HG02588 (cell line): ENCODE measurements around the gene MCCC2.
"Not testable (repeated sequence)": the region's sequence is repeated elsewhere in the genome, so short reads cannot be mapped to it uniquely, and the experiment has no call there.

Source experiments
- ATAC-seq: cut with Tn5 transposase; IDR thresholded peaks from one replicate; pipeline ENCODE4 v1.9.1; 2021; ENCODE audit warnings: mild to moderate bottlenecking, moderate library complexity; ENCODE audit not compliant: unreplicated experiment

MCCC2 gene

DNA sequence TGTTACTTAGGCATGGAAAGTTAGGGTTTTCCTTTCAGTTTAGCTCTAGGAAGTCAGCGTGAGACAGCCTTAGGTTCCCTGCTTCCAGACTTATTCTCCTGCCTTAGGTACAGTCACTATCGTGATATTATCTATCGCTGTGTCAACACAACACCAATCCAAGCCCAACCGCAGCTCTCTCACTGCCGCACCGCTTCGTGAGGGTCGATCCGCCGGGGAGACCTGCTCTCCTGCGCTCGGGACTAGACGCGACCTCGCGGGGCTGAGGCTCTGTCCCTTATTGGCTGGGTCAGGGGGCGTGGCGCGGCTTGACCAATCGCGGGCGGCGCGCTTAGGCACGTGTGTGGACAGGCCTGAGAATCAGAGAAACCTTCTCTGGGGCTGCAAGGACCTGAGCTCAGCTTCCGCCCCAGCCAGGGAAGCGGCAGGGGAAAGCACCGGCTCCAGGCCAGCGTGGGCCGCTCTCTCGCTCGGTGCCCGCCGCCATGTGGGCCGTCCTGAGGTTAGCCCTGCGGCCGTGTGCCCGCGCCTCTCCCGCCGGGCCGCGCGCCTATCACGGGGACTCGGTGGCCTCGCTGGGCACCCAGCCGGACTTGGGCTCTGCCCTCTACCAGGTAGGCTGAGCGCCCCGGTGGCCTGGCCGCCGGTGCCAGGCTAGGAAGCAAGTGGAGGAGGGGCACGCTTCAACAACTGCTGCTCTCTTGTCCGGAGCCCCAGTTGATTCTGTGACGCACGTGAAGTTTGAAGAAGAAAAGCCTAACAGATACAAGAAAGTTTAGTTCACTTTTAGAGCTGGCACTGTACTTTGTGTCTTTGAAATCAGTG lies at the start of gene MCCC2:
TSS of gene MCCC2 (plus strand) at position 400 of the 825 bp plus-strand sequence. CDS start at position 486, 86 bp downstream.
- ATAC-seq, result peak; percentile 98

GRCh38 chr5:71537687-71538086 lies 49.5 kb upstream of the MCCC2 start:
- no peak for ATAC-seq

GRCh38 chr5:71550885-71551284 lies 36.3 kb upstream of the MCCC2 start:
- not testable (repeated sequence) for ATAC-seq

GRCh38 chr5:71551582-71551981 lies 35.6 kb upstream of the MCCC2 start:
- ATAC-seq, result not testable (repeated sequence)

GRCh38 chr5:71552026-71552749 lies 35.0 kb upstream of the MCCC2 start:
- ATAC-seq, result not testable (repeated sequence)

GRCh38 chr5:71563161-71563560 lies 24.0 kb upstream of the MCCC2 start:
- no peak for ATAC-seq

- ATAC-seq, result no peak
Measured at GRCh38 chr5:71564895-71565294, 22.2 kb upstream of the MCCC2 start.

GRCh38 chr5:71569748-71570509 lies 17.2 kb upstream of the MCCC2 start:
- ATAC-seq, result no peak

GRCh38 chr5:71571811-71572210 lies 15.3 kb upstream of the MCCC2 start:
- not testable (repeated sequence) for ATAC-seq

- ATAC-seq, result no peak
Measured at GRCh38 chr5:71573591-71573990, 13.5 kb upstream of the MCCC2 start.

DNA sequence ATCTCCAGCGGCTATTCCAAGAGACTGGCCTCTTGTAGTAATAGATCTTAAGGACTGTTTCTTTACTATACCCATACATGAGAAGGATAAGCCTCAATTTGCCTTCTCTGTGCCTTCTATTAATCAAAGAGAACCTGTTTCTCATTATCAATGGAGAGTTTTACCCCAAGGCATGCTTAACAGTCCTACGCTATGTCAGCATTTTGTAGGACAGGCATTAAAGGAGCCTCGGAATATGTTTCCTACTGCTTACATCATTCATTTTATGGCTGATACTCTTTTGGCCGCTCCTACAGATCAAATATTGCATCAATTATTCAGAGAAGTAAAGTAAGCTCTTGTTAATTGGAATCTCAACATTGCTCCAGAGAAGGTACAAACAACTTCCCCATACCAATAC lies 11.6 kb upstream of the MCCC2 start:
- ATAC-seq, result not testable (repeated sequence)

DNA sequence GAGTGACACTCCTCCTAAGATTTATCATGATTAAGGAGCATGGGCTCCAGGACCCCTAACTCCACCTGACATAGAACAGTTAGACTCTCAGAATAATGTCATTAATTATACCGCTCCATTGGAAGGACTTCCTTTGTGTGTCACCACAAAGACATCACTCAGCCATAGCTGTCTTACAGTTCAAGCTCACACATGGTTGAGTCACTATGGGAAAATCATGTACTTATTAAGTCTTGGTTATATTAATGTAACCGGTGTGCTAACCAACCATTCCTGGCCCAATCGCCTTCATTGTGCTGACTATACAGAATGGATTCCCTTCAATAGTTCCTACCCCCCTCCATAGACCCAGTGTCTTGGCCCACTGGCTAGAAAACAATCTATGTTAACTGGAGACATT lies 10.9 kb upstream of the MCCC2 start:
- no peak for ATAC-seq

DNA sequence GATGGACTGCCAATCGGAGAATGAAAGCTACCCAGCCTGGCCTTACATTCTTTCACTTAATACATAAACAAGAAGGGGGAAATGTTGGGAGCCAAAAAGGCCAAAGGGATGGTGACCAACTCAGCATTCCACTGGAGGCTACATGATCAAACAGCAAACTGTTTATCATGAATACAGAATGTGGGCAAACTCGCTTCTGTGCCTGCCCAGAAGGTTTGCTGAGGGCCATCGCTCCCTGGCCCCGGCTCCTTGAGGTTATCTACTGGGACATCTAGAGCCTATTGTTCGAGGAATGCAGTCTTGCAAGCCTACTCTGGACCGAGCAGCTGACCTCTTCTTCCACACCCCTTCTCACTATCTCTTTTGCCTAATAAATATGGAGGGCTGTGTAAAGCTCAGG lies 9.3 kb upstream of the MCCC2 start:
- ATAC-seq, result not testable (repeated sequence)

DNA sequence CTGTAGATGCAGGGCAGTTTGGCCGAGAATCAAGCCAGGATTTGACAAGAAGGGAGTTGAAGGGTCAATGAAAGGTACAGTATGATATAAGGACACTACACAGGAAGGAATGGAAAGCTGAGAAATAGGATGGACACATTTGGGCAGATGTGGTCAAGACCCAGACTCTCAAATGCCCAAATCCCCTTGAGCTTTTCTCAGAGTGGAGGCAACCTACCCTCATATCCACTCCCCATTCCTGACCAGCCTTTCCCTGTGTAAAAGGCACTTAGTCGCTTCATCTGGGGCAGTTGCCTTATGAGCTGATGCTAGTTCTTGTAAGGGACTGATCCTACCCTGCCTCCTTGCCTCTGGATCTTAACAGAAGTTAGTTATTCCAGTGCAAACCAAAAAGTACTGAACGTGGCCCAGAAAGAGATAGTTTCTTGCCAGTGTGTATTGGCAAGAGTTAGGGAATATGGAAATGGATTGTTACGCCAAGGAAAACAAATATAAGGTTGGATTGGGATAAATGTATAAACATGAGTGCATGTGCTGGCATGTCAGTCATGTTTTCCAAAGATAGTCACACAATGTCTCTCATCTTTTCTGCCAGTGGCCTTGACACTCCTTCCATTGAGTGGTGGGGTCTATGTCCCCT lies 4.1 kb upstream of the MCCC2 start:
- no peak for ATAC-seq

DNA sequence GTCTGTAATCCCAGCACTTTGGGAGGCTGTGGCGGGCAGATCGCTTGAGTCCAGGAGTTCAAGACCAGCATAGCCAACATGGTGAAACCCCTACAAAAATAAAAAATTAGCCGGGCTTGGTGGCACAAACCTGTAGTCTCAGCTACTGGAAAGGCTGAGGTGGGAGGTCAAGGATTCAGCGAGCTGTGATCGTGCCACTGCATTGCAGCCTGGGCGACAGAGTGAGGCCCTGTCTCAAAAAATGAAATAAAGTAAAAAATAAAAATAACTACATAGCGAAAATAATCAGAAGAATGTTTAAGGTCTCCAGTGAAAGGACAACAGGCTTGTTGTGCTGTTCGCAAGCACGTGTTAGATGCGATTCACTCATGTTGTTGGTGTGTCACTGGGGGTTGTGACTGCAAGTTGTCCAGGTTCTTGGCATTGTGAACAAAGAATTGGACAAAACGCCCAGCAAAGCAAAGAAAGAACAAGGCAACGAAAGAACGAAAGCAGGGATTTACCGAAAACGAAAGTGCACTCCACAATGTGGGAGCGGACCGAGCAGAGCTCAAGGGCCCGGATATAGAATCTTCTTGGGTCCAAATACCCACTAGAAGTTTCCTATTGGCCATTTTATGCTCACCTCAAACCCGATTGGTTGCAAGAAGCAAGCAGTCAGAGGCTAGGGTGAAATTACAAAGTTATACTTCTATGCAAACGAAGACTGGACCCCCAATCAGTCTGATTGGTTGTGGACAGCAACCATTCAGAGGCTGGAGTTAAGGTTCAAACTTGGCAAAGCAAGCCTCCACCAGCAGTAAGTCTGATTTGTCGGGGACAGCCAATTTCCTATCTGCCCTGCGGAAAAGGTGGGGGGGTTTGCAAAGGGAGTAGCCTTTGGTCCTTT lies 844 bp upstream of the MCCC2 start:
- ATAC-seq, result no peak

DNA sequence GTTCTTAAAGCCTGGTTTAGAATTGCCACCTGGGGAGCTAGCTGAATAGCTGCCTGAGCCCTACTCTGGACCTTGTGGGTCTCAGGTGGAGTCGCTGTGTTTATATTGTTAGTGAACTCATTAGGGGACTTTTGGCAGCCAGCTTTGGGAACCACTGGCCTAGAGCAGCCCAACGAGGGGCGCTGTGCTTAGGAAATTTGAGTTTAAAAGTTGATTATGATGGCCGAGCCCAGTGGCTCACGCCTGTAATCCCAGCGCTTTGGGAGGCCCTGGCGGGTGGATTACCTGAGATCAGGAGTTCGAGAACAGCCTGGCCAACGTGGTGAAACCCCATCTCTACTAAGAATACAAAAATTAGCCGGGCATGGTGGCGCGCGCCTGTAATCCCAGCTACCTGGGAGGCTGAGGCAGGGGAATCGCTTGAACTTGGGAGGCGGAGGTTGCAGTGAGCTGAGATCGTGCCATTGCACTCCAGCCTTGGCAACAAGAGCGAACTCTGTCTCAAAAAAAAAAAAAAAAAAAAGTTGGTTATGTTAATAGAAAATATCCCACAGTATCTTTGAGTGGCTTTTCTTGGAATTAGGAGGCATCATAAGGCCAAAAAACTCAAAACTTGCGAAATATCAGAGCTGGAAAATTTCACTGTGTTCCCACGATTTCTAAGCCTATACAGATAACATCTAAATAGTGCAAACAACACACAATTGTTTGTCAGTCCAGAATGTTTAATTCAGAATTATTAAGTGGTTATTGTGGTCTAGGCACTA lies 809 bp downstream of the MCCC2 start:
- peak; percentile 7 for ATAC-seq

GRCh38 chr5:71588533-71588885 lies 1.4 kb downstream of the MCCC2 start:
- no peak for ATAC-seq

GRCh38 chr5:71589903-71590302 lies 2.8 kb downstream of the MCCC2 start:
- ATAC-seq, result no peak

DNA sequence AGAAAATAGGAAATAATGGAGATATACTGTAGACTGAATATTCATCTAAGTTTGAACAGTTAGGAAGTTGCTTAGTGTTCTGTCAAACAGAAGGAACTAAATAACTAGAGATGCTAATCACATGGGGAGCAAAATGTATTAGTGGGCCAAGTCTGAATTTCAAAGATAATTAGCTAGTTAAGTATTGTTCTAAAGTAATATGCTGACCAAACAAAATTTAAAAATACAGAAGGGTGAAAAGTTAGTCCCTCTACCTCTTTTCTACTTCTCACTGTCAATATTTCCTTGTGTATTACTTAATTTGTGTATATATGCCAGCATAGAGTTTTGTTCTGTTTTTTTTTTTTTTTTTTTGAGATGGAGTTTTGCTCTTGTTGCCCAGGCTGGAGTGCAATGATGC lies 4.0 kb downstream of the MCCC2 start:
- ATAC-seq, result no peak
